Stimulated activated memory B cell treated with anti-CD40 and anti-IgM and Interleukin-4, amounts not matched to agents 10 μg/mL and 1 μg/mL and 100 μg/mL, for 72 hours (primary cell): ENCODE measurements around the gene ITPRIP.

Experiments
- ATAC-seq: fragments of 150-1000 bp; cut with Tn5 transposase; 2 replicates; pipeline ENCODE4 v1.10.0; 2021
- H3K27ac Mint-ChIP-seq: one replicate; pipeline ENCODE4 v1.8.0; 2022; ENCODE audit warnings: mild to moderate bottlenecking, mixed read lengths
- H3K27me3 Mint-ChIP-seq: one replicate; pipeline ENCODE4 v1.8.0; 2022; ENCODE audit warnings: mixed read lengths
- H3K36me3 Mint-ChIP-seq: one replicate; pipeline ENCODE4 v1.8.0; 2022; ENCODE audit warnings: mixed read lengths
- H3K4me1 Mint-ChIP-seq: one replicate; pipeline ENCODE4 v1.8.0; 2022; ENCODE audit warnings: mixed read lengths
- H3K4me3 Mint-ChIP-seq: one replicate; pipeline ENCODE4 v1.8.0; 2022; ENCODE audit warnings: mild to moderate bottlenecking, moderate library complexity, mixed read lengths
- H3K9me3 Mint-ChIP-seq: one replicate; pipeline ENCODE4 v1.8.0; 2022; ENCODE audit warnings: mixed read lengths

ITPRIP gene

DNA sequence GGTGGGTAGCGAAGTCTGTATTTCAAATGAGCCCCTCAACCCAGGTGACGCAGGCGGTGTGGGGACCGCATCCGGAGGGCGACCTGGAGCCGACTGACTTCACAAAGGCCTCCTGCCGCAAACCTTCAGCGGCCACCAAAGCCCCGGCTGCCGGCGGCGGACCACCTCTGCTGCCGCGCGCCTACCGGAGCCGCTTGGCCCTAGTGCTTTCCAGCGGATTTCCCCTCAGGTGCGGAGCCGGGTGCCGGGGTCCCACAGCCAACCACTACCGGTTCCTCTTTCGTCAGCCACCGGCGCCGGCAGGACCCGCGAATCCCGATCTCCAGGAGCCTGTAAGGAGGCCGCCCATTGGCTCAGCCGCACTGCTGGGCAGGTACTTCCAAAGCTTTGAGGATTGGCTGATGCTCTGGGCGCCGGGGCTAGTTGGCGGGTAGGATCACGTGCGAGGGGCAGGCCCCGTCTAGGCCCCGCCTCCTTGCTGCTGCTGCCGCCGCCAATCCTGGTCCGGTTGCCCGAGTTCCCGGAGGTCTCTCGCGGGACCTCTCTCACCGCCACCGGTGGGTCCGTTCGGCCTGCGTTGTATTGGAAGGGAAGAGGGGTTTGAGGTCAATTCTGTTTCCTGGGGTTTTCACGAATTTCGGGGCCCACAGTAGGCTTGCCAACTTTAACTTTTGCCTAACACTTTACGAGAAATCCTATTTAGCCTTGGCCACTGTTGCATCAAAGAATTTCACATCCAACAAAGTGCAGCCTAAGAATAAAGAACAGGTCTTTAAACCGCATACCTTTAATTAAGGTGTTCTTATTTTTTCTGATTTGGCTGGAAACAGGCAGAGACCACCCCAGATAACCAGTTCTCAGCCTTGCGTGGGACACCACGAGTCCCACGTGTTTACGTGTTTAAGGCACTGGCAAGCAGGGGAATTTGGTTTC, 69.3 kb downstream of the ITPRIP start, which contains the start of gene GSTO2:
TSS of gene GSTO2 (plus strand) at position 472 of the 933 bp plus-strand sequence. CDS start 5,732 bp downstream, outside the sequence.
- ATAC-seq, result peak; percentile 99
- Mint-ChIP-seq H3K4me1 (peaks cover 40% of the 10 kb centered on the region), H3K4me3 (peak within 1 kb of the TSS; percentile 94), H3K9me3 (no peaks in the 10 kb centered on the region), H3K27me3 (peaks cover 2% of the 10 kb centered on the region), H3K27ac (peak within 1 kb of the TSS; percentile 83), H3K36me3 (peaks cover 24% of the 10 kb centered on the region)

- Mint-ChIP-seq H3K9me3 (no peaks in the 10 kb centered on the region), H3K27me3 (no peaks in the 10 kb centered on the region), H3K4me3 (peak overlapping the region; percentile 94), H3K27ac (peak overlapping the region; percentile 83), H3K4me1 (peaks cover 44% of the 10 kb centered on the region), H3K36me3 (peaks cover 27% of the 10 kb centered on the region)
- ATAC-seq, result no peak
Observed at GRCh38 chr10:104268405-104268712, 69.9 kb downstream of the ITPRIP start.

GRCh38 chr10:104267721-104268404, 70.4 kb downstream of the ITPRIP start:
- Mint-ChIP-seq H3K9me3 (no peaks in the 10 kb centered on the region), H3K27ac (peak overlapping the region; percentile 83), H3K4me1 (peaks cover 44% of the 10 kb centered on the region), H3K36me3 (peaks cover 27% of the 10 kb centered on the region), H3K4me3 (peak overlapping the region; percentile 94), H3K27me3 (no peaks in the 10 kb centered on the region)
- peak; percentile 5 for ATAC-seq

- Mint-ChIP-seq H3K9me3 (no peaks in the 10 kb centered on the region), H3K27me3 (no peaks in the 10 kb centered on the region), H3K27ac (peak overlapping the region; percentile 39), H3K4me1 (peaks cover 62% of the 10 kb centered on the region), H3K36me3 (peaks cover 46% of the 10 kb centered on the region), H3K4me3 (no peak overlapping the region)
- no peak for ATAC-seq
Observed at GRCh38 chr10:104264783-104265182, 73.5 kb downstream of the ITPRIP start.

GRCh38 chr10:104262055-104262454, 76.2 kb downstream of the ITPRIP start:
- Mint-ChIP-seq H3K27ac (peak overlapping the region; percentile 76), H3K36me3 (peaks cover 60% of the 10 kb centered on the region), H3K4me1 (peaks cover 64% of the 10 kb centered on the region), H3K27me3 (no peaks in the 10 kb centered on the region), H3K9me3 (no peaks in the 10 kb centered on the region), H3K4me3 (no peak overlapping the region)
- no peak for ATAC-seq

- peak; percentile 56 for ATAC-seq
- peaks cover 54% of the 10 kb centered on the region for H3K36me3 Mint-ChIP-seq
- H3K4me1 Mint-ChIP-seq, result peaks cover 67% of the 10 kb centered on the region
Observed at GRCh38 chr10:104260775-104261115, 77.5 kb downstream of the ITPRIP start.

GRCh38 chr10:104259999-104260774, 78.1 kb downstream of the ITPRIP start:
- Mint-ChIP-seq H3K9me3 (no peaks in the 10 kb centered on the region), H3K4me3 (peak overlapping the region; percentile 1), H3K27me3 (no peaks in the 10 kb centered on the region), H3K27ac (peak overlapping the region; percentile 76), H3K36me3 (peaks cover 49% of the 10 kb centered on the region), H3K4me1 (peaks cover 66% of the 10 kb centered on the region)
- no peak for ATAC-seq

More at GRCh38 chr10:104260775-104261115, 77.5 kb downstream of the ITPRIP start:
- Mint-ChIP-seq H3K27me3 (no peaks in the 10 kb centered on the region), H3K27ac (peak overlapping the region; percentile 76), H3K9me3 (no peaks in the 10 kb centered on the region), H3K4me3 (peak overlapping the region; percentile 1)
